NCI-H2196 treated with DMSO at 0.1 percent for 48 hours (cell line): ENCODE results near the gene SS18L1.

Experiments used
- DNase-seq: peaks from one replicate; lab custom pipeline; 2025; ENCODE audit not compliant: unreplicated experiment; lab: John Stamatoyannopoulos, UW

Gene SS18L1

GRCh38 chr20:62208795-62209755, 65.5 kb downstream of the SS18L1 start:
- no peak for DNase-seq

- no peak for DNase-seq
Measured at GRCh38 chr20:62209850-62210495, 66.4 kb downstream of the SS18L1 start.

GRCh38 chr20:62210496-62210855, 66.9 kb downstream of the SS18L1 start:
- DNase-seq, result peak; percentile 41

GRCh38 chr20:62211216-62211615, 67.6 kb downstream of the SS18L1 start:
- DNase-seq, result no peak

- DNase-seq, result no peak
Measured at GRCh38 chr20:62211769-62212288, 68.3 kb downstream of the SS18L1 start.

GRCh38 chr20:62212299-62212698, 68.7 kb downstream of the SS18L1 start:
- no peak for DNase-seq

- no peak for DNase-seq
Measured at GRCh38 chr20:62214067-62214466, 70.5 kb downstream of the SS18L1 start.

- no peak for DNase-seq
Measured at GRCh38 chr20:62215020-62215990, 71.7 kb downstream of the SS18L1 start.

GRCh38 chr20:62215991-62216635, 72.5 kb downstream of the SS18L1 start:
- DNase-seq, result no peak

- no peak for DNase-seq
Measured at GRCh38 chr20:62216636-62217566, 73.3 kb downstream of the SS18L1 start.

- DNase-seq, result no peak
Measured at GRCh38 chr20:62217913-62218773, 74.6 kb downstream of the SS18L1 start.

- no peak for DNase-seq
Measured at GRCh38 chr20:62219101-62219991, 75.8 kb downstream of the SS18L1 start.

GRCh38 chr20:62219992-62220665, 76.6 kb downstream of the SS18L1 start, which contains the start of gene HRH3:
Gene HRH3 (minus strand): TSS chr20:62220278. CDS start chr20:62219970, 308 bp downstream.
- no peak for DNase-seq

GRCh38 chr20:62220666-62221568, 77.3 kb downstream of the SS18L1 start:
- DNase-seq, result no peak

- DNase-seq, result no peak
Measured at GRCh38 chr20:62222266-62222850, 78.8 kb downstream of the SS18L1 start.
